GM18867 (cell line): ENCODE data around the gene SLC4A8.
"Not testable (repeated sequence)": the region's sequence is repeated elsewhere in the genome, so short reads cannot be mapped to it uniquely, and the experiment has no call there.

Source experiments
- ATAC-seq: cut with Tn5 transposase; IDR thresholded peaks from one replicate; pipeline ENCODE4 v1.9.1; 2021; ENCODE audit warnings: mild to moderate bottlenecking, moderate library complexity; ENCODE audit not compliant: unreplicated experiment

Gene SLC4A8

GRCh38 chr12:51428256-51428655 is 3.6 kb downstream of the SLC4A8 start:
- no peak for ATAC-seq

- no peak for ATAC-seq
Measured at GRCh38 chr12:51429700-51430099, 5.1 kb downstream of the SLC4A8 start.

DNA sequence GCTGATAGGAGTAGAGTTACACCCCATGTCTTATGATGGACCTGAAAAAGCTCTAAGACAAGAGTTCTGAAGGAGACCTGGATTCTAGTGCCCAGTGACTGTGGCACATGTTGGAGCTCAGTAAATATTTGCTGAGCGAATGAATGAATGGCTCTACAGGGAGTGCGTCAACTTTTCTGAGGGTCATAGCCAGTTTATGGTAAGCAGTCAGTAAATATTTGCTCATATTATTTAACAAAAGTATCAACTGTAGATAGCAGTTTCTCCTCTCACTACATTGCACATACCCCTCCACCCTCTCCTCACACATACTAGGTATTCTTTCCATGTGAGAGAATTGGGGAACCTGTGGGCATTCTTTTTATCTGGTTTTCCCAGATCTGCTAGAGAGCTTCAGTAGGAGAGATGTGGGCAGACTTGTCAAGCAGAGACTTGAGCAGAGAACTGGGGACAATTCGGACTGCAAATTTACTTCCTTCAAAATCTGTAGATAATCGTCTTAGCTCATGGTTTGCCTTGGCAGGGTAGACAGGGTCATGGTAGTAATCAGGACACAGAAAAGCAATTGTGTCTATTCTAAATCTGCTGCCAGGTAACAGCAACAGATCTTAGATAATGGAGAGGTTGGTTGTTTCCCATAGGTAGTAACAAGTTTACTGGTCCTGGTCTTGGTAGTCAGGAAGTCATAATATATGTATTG is 5.7 kb downstream of the SLC4A8 start:
- ATAC-seq: no peak

DNA sequence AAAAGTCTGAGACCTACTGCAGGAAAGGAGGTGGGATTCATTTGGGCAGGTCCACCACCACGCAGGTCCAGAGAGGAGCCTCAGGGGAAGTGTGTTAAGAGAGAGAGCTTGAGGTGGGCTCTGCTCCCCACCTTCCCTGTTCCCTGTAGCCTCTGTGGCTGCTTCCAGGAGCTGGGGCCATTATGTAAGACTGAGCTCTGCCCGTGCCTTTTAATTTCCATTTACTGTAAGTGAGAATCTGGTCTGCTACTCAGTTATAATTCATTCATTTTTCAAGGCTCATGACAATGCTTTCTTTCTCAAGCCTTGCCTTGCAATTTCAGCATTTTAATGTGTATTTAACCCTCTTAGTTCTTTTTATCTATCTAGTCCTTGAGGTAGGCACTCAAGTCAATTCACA is 8.3 kb downstream of the SLC4A8 start:
- no peak for ATAC-seq

DNA sequence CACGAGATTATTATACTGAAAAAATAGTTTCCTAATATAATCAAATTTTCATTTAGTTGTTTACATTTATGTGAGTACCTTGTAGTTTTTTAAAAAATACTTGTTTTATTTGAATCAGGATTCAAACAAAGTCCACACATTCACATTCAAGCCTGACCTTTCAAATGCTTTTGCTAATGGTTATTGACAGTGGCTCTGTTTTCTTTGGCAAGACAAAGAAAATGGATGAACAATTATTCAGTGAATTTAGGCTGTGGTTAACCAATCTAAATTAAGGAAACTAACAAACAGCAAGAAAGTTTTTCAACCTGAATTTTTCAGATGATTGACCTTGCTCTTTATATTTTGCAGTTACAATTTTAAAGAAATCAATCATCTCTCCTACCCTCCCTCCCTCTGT is 9.7 kb downstream of the SLC4A8 start:
- no peak for ATAC-seq

- ATAC-seq: no peak
Measured at GRCh38 chr12:51437431-51437830, 12.8 kb downstream of the SLC4A8 start.

DNA sequence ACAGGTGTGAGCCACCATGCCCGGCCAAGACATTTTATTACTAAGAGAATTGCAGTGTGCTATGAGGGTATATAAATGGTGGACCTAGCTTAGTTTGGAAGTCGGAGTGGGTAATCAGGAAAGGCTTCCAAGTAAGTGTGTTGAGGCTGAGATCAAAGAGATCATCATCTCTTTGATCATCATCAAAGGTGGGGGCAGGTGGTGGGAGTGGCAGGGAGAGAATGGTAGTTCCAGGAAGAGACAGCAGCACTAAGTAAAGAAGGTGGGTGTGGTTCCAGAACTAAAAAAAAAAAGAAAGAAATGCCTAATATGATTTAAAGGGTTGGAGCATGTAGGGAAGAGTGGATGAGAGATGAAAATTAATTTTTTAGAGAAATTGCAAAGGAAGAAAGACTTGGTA is 14.7 kb downstream of the SLC4A8 start:
- no peak for ATAC-seq

GRCh38 chr12:51441583-51441982 is 17.0 kb downstream of the SLC4A8 start:
- ATAC-seq: no peak

- ATAC-seq: no peak
Measured at GRCh38 chr12:51442324-51442723, 17.7 kb downstream of the SLC4A8 start.

DNA sequence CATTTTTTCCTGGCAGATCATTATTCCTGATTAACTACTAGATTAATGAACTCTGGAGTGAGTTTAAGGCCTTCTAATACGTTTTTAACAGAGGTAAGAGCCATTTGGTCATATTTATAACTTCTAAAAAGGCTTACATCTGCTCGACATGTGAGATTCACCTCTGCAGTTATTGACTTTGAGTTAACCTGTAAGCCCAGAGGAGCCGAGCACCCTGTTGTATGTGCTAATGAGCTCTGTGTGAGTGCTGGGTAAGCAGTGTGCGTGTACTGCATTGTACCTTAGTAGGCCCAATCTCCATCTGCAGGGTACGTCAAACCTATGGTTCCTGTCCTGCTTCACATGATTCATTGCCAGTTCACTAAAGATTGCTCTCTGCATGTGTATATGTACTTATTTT is 18.9 kb downstream of the SLC4A8 start:
- ATAC-seq: no peak

DNA sequence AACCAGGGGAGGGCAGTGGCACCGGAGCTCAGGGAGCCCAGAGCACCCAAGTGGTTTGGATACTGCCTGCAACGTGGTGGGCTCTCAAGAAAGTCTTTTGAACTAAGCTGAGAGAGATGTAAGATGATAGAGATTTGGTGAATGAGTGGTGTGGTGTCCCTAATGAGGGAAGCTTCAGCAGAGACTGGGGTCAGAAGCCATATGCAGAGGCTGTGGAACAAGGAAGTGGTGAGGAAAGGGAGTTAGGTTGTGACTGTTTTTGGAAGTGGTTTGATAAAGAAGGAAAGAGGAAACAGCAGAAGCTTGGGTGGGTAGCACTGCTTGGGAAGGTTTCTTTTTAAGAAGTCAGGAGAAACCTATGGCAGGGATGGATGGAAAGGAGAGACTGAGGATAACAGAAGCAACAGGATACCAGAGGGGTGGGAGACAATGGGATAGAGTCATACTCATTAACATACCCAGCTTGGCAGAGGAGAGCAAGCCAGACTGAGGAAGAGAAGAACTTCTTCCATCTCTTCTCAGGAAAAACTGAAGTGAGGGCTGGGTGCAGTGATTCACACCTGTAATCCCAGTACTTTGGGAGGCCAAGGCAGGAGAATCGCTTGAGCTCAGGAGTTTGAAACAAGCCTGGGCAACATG is 24.1 kb downstream of the SLC4A8 start:
- no peak for ATAC-seq

DNA sequence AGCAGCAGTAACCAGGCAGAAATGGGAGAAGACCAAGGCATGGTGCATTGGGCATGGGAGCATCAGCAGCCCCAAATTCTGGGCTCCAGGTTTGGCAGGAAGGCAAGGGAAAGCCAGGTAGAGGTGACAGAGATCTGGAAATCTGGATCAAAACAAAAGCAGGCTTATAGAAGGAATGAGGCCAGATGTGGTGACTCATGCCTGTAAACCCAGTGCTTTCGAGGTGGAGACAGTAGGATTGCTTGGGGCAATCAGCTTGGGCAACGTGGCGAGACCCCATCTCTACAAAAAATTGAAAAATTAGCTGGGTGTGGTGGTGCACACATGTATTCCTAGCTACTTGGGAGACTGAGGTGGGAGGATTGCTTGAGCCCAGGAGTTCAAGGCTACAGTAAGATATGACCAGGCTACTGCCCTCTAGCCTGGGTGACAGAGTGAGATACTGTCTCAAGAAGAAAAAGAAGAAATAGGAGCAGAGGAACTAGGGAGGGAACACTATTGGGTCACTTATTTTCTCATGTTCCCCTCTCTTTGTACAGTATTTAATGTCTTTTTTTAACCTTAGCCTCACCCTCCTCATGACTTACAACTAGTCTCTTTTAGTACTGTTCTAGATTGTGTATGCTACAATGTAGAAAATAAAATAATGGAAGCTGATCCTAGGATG is 25.1 kb downstream of the SLC4A8 start:
- ATAC-seq: no peak

DNA sequence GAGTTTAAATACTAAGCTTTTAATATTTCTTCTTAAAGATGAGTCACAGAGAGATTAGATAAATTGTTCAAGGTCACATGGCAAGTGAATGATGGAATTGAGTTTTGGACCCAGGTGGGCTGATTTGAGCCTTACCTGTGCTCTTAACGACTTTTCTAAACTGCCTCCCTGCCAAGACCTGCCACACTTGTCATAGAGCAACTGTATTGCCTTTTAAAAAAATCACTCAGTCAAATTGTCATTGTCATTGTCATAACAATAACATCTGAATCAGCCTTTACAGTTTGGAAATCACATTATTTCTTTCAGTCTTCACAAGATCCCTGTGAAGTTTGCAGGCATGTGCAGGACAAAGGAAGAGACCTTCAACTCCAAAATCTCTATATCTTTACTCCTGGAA is 25.7 kb downstream of the SLC4A8 start:
- no peak for ATAC-seq

GRCh38 chr12:51450806-51451205 is 26.2 kb downstream of the SLC4A8 start:
- no peak for ATAC-seq

GRCh38 chr12:51454016-51454415 is 29.4 kb downstream of the SLC4A8 start:
- not testable (repeated sequence) for ATAC-seq

GRCh38 chr12:51455050-51455449 is 30.4 kb downstream of the SLC4A8 start:
- not testable (repeated sequence) for ATAC-seq

GRCh38 chr12:51458635-51459034 is 34.0 kb downstream of the SLC4A8 start:
- ATAC-seq: no peak

DNA sequence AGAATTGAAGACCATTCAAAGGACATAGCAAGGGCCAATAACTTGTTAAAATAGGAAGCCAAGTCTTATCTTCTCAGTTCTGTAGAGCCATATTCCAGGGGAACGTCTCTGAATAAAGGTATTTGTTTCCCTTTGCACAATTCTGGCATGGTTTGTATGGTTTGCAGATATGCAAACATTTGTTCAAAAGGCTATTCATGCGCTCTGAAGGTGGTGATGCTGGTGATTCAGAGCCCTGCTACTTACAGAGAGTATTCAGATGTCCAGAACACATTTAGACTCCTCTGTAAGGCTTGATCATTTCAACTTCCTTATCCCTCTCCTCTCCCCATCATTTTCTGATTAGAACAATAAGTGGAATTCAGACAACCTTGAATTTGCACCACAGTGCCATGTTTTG is 35.9 kb downstream of the SLC4A8 start:
- no peak for ATAC-seq

GRCh38 chr12:51465491-51465890 is 40.9 kb downstream of the SLC4A8 start:
- ATAC-seq: no peak

- no peak for ATAC-seq
Measured at GRCh38 chr12:51470116-51470515, 45.5 kb downstream of the SLC4A8 start.

DNA sequence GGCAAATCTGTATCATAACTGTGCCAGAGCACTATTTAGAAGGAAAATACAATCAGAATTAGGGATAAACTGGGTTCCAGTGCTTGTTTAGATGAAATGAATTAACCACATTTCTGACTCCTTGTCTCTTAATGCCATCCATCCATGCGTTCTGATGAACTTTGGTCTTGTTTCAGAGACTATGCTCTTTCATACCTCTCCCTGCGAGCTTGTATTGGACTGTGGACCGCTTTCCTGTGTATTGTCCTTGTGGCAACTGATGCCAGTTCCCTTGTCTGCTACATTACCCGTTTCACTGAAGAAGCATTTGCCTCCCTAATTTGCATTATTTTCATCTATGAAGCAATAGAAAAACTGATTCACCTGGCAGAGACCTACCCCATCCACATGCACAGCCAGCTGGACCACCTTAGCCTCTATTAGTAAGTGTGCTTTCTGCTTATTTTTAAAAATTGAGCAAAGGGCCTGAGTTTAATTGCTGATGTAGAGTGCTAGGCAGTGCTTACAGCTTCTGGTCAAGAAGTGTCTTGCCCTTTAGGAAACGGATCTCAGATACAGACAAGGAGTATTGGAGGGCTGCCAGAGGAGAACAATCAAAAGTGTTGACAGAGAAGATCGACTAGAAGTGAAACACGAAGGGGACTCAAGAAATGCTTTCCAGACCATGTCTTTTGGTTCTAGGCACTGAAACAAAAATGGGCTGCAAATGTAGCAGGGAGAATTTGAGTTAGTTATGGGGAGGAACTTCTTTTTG is 46.7 kb downstream of the SLC4A8 start:
- ATAC-seq: no peak

DNA sequence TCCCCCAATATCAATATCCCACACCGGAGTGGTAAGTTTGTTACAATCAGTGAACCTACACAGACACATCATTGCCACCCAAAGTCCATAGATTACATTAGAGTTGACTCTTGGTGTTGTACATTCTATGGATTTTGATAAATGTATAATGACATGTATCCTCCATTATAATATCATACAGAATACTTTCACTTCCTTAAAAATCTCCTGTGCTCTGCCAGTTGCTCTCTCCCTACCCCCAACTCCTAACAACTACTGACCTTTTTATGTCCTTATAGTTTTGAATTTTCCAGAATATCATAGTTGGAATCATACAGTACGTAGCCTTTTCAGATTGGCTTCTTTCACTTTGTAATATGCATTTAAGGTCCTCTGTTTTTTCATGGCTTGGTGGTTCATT is 48.4 kb downstream of the SLC4A8 start:
- no peak for ATAC-seq
